CD14-positive monocyte (primary cell): ENCODE results near the gene CEMP1. TPM values are rescaled to one million over a fixed set of nuclear protein-coding genes. Genes with fewer than 3 reads are reported as not detected.
A peak's percentile ranks its signal among the peaks of the same experiment; 100 is the strongest.

ENCODE experiments used
- DNase-seq, 3 donors: peaks; one replicate each; pipeline ENCODE4 v3.0.0-alpha.2; 2011 to 2022
- H2AFZ ChIP-seq: 2 replicates; pipeline ENCODE4 v1.6.0; 2012; ENCODE audit warnings: mild to moderate bottlenecking, low read depth, low read length, inconsistent platforms; ENCODE audit not compliant: insufficient read depth, poor library complexity, severe bottlenecking
- H3K27ac ChIP-seq, 2 donors: 1 replicate in 1 of 2; 2 replicates in 1 of 2; pipeline ENCODE4 v1.5.1; 2012 to 2013; ENCODE audit warnings: low read length in 2 of 2, control low read depth in 1 of 2, inconsistent platforms in 1 of 2, low read depth in 1 of 2, mild to moderate bottlenecking in 1 of 2
- H3K27me3 ChIP-seq, 2 donors: one replicate each; pipeline versions ENCODE4 v1.6.0 to v1.6.1; 2011 to 2013; ENCODE audit warnings: low read length in 2 of 2; ENCODE audit not compliant: control insufficient read depth in 2 of 2, insufficient read depth in 2 of 2
- H3K36me3 ChIP-seq, 2 donors: replicated peaks in 1 of 2; 1 replicate in 1 of 2; 2 replicates in 1 of 2; pipeline versions ENCODE4 v1.5.1 to v1.6.1; 2012 to 2013; ENCODE audit warnings: low read length in 2 of 2, control low read depth in 1 of 2, inconsistent platforms in 1 of 2, mild to moderate bottlenecking in 1 of 2; ENCODE audit not compliant: insufficient read depth in 2 of 2, control insufficient read depth in 1 of 2
- H3K4me1 ChIP-seq, 2 donors: 1 replicate in 1 of 2; 2 replicates in 1 of 2; pipeline versions ENCODE4 v1.5.1 to v1.6.1; 2012 to 2013; ENCODE audit warnings: low read length in 2 of 2, control low read depth in 1 of 2, inconsistent platforms in 1 of 2, mild to moderate bottlenecking in 1 of 2, moderate library complexity in 1 of 2; ENCODE audit not compliant: insufficient read depth in 2 of 2, control insufficient read depth in 1 of 2
- H3K4me2 ChIP-seq: replicated peaks from 2 replicates; pipeline ENCODE3; 2012; ENCODE audit warnings: low read length, moderate library complexity, mild to moderate bottlenecking; ENCODE audit not compliant: poor library complexity, severe bottlenecking; ENCODE audit errors: extremely low read depth
- H3K4me3 ChIP-seq, 3 experiments: fragments of 200-600 bp in 1 of 3; sonication (generic) in 1 of 3; replicated peaks in 1 of 3; 1 replicate in 2 of 3; 2 replicates in 1 of 3; pipeline ENCODE4 v1.5.1; 2011 to 2013; ENCODE audit warnings: low read length in 3 of 3, mild to moderate bottlenecking in 3 of 3, control low read depth in 2 of 3, low read depth in 2 of 3, inconsistent platforms in 1 of 3, moderate library complexity in 1 of 3
- H3K79me2 ChIP-seq: 2 replicates; pipeline ENCODE4 v1.6.0; 2012; ENCODE audit warnings: mild to moderate bottlenecking, control low read depth, inconsistent platforms, low read length, moderate library complexity; ENCODE audit not compliant: insufficient read depth
- H3K9ac ChIP-seq: 2 replicates; pipeline ENCODE4 v1.6.0; 2017; ENCODE audit warnings: low read length, mild to moderate bottlenecking; ENCODE audit not compliant: insufficient read depth, poor library complexity, severe bottlenecking
- H3K9me3 ChIP-seq, 2 donors: replicated peaks in 1 of 2; 1 replicate in 1 of 2; 2 replicates in 1 of 2; pipeline versions ENCODE4 v1.5.1 to v1.6.1; 2012 to 2013; ENCODE audit warnings: low read length in 2 of 2, control low read depth in 1 of 2; ENCODE audit not compliant: control insufficient read depth in 1 of 2, insufficient read depth in 1 of 2
- H4K20me1 ChIP-seq: 2 replicates; pipeline ENCODE4 v1.6.0; 2012; ENCODE audit warnings: mild to moderate bottlenecking, low read length, control low read depth, moderate library complexity; ENCODE audit not compliant: insufficient read depth
- H3K27ac Mint-ChIP-seq, 7 donors: one replicate each; pipeline ENCODE4 v1.8.0; 2020; ENCODE audit warnings: mild to moderate bottlenecking in 7 of 7, mixed read lengths in 7 of 7, moderate library complexity in 6 of 7, inconsistent platforms in 2 of 7
- H3K27me3 Mint-ChIP-seq, 3 donors: one replicate each; pipeline ENCODE4 v1.8.0; 2021 to 2022; ENCODE audit warnings: low read depth in 3 of 3, mild to moderate bottlenecking in 3 of 3, mixed read lengths in 3 of 3, moderate library complexity in 3 of 3, inconsistent platforms in 1 of 3
- H3K36me3 Mint-ChIP-seq, 2 donors: one replicate each; pipeline ENCODE4 v1.8.0; 2020; ENCODE audit warnings: mixed read lengths in 2 of 2, inconsistent platforms in 1 of 2, mild to moderate bottlenecking in 1 of 2
- H3K4me1 Mint-ChIP-seq: one replicate; pipeline ENCODE4 v1.8.0; 2020; ENCODE audit warnings: mild to moderate bottlenecking, mixed read lengths
- H3K4me3 Mint-ChIP-seq, 2 donors: one replicate each; pipeline ENCODE4 v1.8.0; 2020; ENCODE audit warnings: mild to moderate bottlenecking in 2 of 2, mixed read lengths in 2 of 2, moderate library complexity in 1 of 2
- H3K9me3 Mint-ChIP-seq, 7 donors: one replicate each; pipeline ENCODE4 v1.8.0; 2020 to 2022; ENCODE audit warnings: mixed read lengths in 7 of 7, mild to moderate bottlenecking in 6 of 7, moderate library complexity in 6 of 7, inconsistent platforms in 2 of 7
- CTCF ChIP-seq: fragments of 200-600 bp; IDR thresholded peaks from one replicate; pipeline ENCODE4 v1.8.0; 2022; ENCODE audit warnings: antibody characterized with exemption, mild to moderate bottlenecking
- WGBS: methylation state at CpG from one replicate; pipeline ENCODE4 v1.1.5; 2013; ENCODE audit warnings: missing lambda C conversion rate; ENCODE audit not compliant: insufficient coverage; 5-methylcytosine and 5-hydroxymethylcytosine counted together
- intact Hi-C, 2 donors: fragments of 100-400 bp; cut with micrococcal nuclease; formaldehyde crosslinking; loops; one replicate each; pipeline versions ENCODE4 v1.15.0 to v1.15.1; 2023
- polyA plus RNA-seq, 3 donors: library from polyadenylated mRNA; depleted of rRNA in 1 of 3; unstranded in 2 of 3; stranded (reverse) in 1 of 3; fragments of 300-500 nt in 2 of 3; fragments of >200 nt in 1 of 3; fragmentation: Illumina TruSeq in 2 of 3; gene quantifications; 1 replicate in 2 of 3; 2 replicates in 1 of 3; pipeline ENCODE4 v1.2.3, GENCODE V29; 2012 to 2021

CEMP1 gene
- polyA plus RNA-seq, 3 donors: 0.12 to 0.56 TPM; not detected in 1

- peaks cover 66% of the 10 kb centered on the region for H4K20me1 ChIP-seq
- H2AFZ ChIP-seq: no peak overlapping the region
- Mint-ChIP-seq H3K9me3 (peaks cover 0 to 5% (median 0%) of the 10 kb centered on the region in 7 donors), H3K27ac (peak overlapping the region; percentile 99 to 100 (median 99)), H3K36me3 (peaks cover 39 to 54% of the 10 kb centered on the region in 2 donors), H3K4me3 (peak overlapping the region; percentile 98 to 99), H3K4me1 (peaks cover 76% of the 10 kb centered on the region), H3K27me3 (peaks cover 2 to 6% (median 6%) of the 10 kb centered on the region in 3 donors)
- H3K4me2 ChIP-seq: peak overlapping the region; percentile 99
- intact Hi-C loops: loop anchor here in 1 of 2 donors (1.0 kb wide), 1 partner anchor 21 kb away; no protein-coding TSS in a partner anchor
- peaks cover 74 to 80% of the 10 kb centered on the region in 2 donors for H3K4me1 ChIP-seq
- no peaks in the 10 kb centered on the region for H3K27me3 ChIP-seq
- peak overlapping the region; percentile 98 for H3K9ac ChIP-seq
- peak overlapping the region; percentile 96 for H3K27ac ChIP-seq
- H3K36me3 ChIP-seq: peaks cover 8 to 14% of the 10 kb centered on the region in 2 donors
- 10% methylated on average over 11 of the region's 11 CpGs for WGBS
- peak overlapping the region; percentile 73 to 100 (median 92) for H3K4me3 ChIP-seq
- no peaks in the 10 kb centered on the region for H3K9me3 ChIP-seq
- peak; percentile 89 to 93 (median 92) for DNase-seq
- H3K79me2 ChIP-seq: peaks cover 87% of the 10 kb centered on the region
- TF ChIP-seq CTCF: no peak
Observed at GRCh38 chr16:2516391-2517240, 14.6 kb downstream of the CEMP1 start.

GRCh38 chr16:2515180-2515851, 15.9 kb downstream of the CEMP1 start:
- Mint-ChIP-seq H3K4me1 (peaks cover 79% of the 10 kb centered on the region), H3K27me3 (peaks cover 2 to 6% (median 6%) of the 10 kb centered on the region in 3 donors), H3K4me3 (peak overlapping the region; percentile 98 to 99), H3K36me3 (peaks cover 35 to 45% of the 10 kb centered on the region in 2 donors), H3K9me3 (peaks cover 0 to 8% (median 0%) of the 10 kb centered on the region in 7 donors), H3K27ac (peak overlapping the region; percentile 99 to 100 (median 99))
- Histone ChIP-seq H2AFZ (no peak overlapping the region), H3K79me2 (peaks cover 79% of the 10 kb centered on the region), H4K20me1 (peaks cover 55% of the 10 kb centered on the region), H3K27ac (peak overlapping the region; percentile 96), H3K9me3 (no peaks in the 10 kb centered on the region), H3K4me2 (peak overlapping the region; percentile 99), H3K27me3 (no peaks in the 10 kb centered on the region), H3K4me1 (peaks cover 69 to 83% of the 10 kb centered on the region in 2 donors), H3K9ac (peak overlapping the region; percentile 98), H3K4me3 (peak overlapping the region; percentile 73 to 100 (median 92)), H3K36me3 (peaks cover 8 to 14% of the 10 kb centered on the region in 2 donors)
- intact Hi-C loops: no loop called here
- TF ChIP-seq CTCF: no peak
- 21% methylated on average over 7 of the region's 14 CpGs for WGBS
- DNase-seq: peak; percentile 37 to 65 (median 53)
